AG04450 (cell line): ENCODE measurements around the gene VSTM1. TPM values are rescaled to one million over a fixed set of nuclear protein-coding genes. Genes with fewer than 3 reads are reported as not detected.

Source experiments
- CTCF ChIA-PET: fragments of 300-600, 350-600 bp; formaldehyde crosslinking; extraction: SDS; loops from one replicate; lab custom pipeline; 2022; ENCODE audit warnings: antibody characterized with exemption, inconsistent platforms; lab: Charles Lee
- POLR2A ChIA-PET: fragments of 350-600 bp; formaldehyde crosslinking; extraction: SDS; loops from one replicate; lab custom pipeline; 2021; ENCODE audit warnings: antibody characterized with exemption, inconsistent platforms; lab: Yijun Ruan, JAX
- DNase-seq: peaks from one replicate; pipeline ENCODE4 v3.0.0-alpha.2; 2011; ENCODE audit warnings: low read depth, low spot score
- H3K27ac ChIP-seq: one replicate; pipeline ENCODE4 v1.5.1; 2012; ENCODE audit warnings: low read depth, low read length, control low read depth
- H3K27me3 ChIP-seq: one replicate; pipeline ENCODE4 v1.6.0; 2012; ENCODE audit warnings: low read length; ENCODE audit not compliant: control insufficient read depth, insufficient read depth
- H3K4me3 ChIP-seq: 2 replicates; pipeline ENCODE4 v1.5.1; 2011; ENCODE audit warnings: mild to moderate bottlenecking, low read depth, low read length, control low read depth
- H3K9me3 ChIP-seq: 2 replicates; pipeline ENCODE4 v1.5.1; 2012; ENCODE audit warnings: low read length; ENCODE audit not compliant: control insufficient read depth, insufficient read depth
- CTCF ChIP-seq: IDR thresholded peaks from 2 replicates; pipeline ENCODE4 v1.5.1; 2011; ENCODE audit warnings: low read depth, low read length, control low read depth, inconsistent platforms
- polyA plus RNA-seq: library from polyadenylated mRNA; depleted of rRNA; stranded (reverse); fragments of >200 nt; gene quantifications from 2 replicates; pipeline ENCODE4 v1.2.3, GENCODE V29; 2011

The VSTM1 gene
- polyA plus RNA-seq, 1 experiment = not detected

- Histone ChIP-seq H3K27ac (peak overlapping the region; percentile 11), H3K27me3 (no peaks in the 10 kb centered on the region), H3K9me3 (peaks cover 17% of the 10 kb centered on the region), H3K4me3 (peak overlapping the region; percentile 46)
- CTCF ChIA-PET = interaction anchor here (0.5 to 2.3 kb wide), 7 partner anchors 59 to 302 kb away, joined by 3 to 10 read pairs (median 4); no protein-coding TSS in a partner anchor
- TF ChIP-seq CTCF = no peak
- no peak for DNase-seq
- POLR2A ChIA-PET = interaction anchor here (0.9 to 2.1 kb wide), 4 partner anchors 20 to 227 kb away, joined by 3 to 18 read pairs (median 8); partner anchors contain the start of genes CNOT3, PRPF31, RPS9 and TFPT
These were observed 31.6 kb upstream of the VSTM1 start for GRCh38 chr19:54095136-54095858.

DNA sequence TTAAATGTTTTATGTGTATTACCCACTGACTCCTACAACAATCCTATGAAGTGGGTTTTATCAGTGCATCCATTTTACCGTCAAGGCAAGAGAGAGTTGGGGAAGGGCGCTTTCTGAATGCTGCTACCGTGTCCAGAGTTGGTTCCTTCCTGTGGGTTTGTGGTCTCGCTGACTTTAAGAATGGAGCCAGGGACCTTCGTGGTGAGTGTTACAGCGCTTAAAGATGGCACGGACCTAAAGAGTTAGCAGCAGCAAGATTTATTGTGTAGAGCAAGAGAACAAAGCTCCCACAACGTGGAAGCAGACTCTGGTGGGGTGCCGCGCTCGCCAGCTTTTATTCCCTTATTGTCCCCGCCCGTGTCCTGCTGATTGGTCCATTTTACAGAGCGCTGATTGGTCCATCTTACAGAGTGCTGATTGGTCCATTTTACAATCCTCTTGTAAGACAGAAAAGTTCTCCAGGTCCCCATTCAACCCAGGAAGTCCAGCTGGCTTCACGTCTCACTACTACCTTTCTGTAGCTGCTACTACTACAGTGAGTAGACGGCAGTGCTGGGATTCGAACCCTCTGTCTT lies 30.8 kb upstream of the VSTM1 start:
- no peak for TF ChIP-seq CTCF
- Histone ChIP-seq H3K27ac (no peak overlapping the region), H3K4me3 (no peak overlapping the region), H3K27me3 (no peaks in the 10 kb centered on the region), H3K9me3 (peaks cover 17% of the 10 kb centered on the region)
- ChIA-PET POLR2A (no interaction called here), CTCF (interaction anchor here (1.4 kb wide), 1 partner anchor 71 kb away, joined by 4 read pairs; no protein-coding TSS in a partner anchor)
- DNase-seq = no peak

- no peak for DNase-seq
- TF ChIP-seq CTCF = no peak
- no peaks in the 10 kb centered on the region for H3K27me3 ChIP-seq
- no peak overlapping the region for H3K27ac ChIP-seq
- H3K9me3 ChIP-seq = peaks cover 11% of the 10 kb centered on the region
- POLR2A ChIA-PET = no interaction called here
- H3K4me3 ChIP-seq = no peak overlapping the region
- CTCF ChIA-PET = interaction anchor here (0.7 kb wide), 1 partner anchor 306 kb away, joined by 8 read pairs; no protein-coding TSS in a partner anchor
These were observed 20.7 kb upstream of the VSTM1 start for GRCh38 chr19:54084410-54084809.

DNA sequence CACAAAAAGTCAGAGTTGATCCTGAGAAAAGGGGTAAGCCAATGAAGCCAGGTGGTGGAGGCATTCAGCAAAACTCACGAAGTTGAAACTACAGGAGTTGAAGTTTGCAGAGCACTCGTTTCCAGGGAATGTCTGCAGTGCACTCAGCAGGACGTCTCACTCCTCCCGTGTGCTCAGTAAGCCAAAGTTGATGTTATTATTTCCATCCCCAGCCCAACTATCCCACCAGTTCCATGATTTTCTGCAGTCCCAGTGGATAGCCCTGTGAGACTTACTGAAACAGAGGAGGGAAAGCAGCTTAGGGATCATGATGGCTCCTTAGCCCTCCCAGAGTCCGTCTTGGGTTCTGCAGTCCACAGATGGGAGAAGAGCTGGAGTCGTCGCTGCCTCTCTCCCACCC lies 17.3 kb upstream of the VSTM1 start, which contains the start of gene TARM1:
TARM1 (minus strand) TSS at position 334 of the 400 bp plus-strand sequence; CDS start at position 309, 25 bp downstream.
- no peak for DNase-seq
- CTCF ChIA-PET = no interaction called here
- TF ChIP-seq CTCF = no peak

GRCh38 chr19:54077334-54077733 lies 13.6 kb upstream of the VSTM1 start:
- H3K27ac ChIP-seq = no peak overlapping the region
- H3K4me3 ChIP-seq = no peak overlapping the region
- H3K9me3 ChIP-seq = peaks cover 7% of the 10 kb centered on the region
- TF ChIP-seq CTCF = no peak
- no peaks in the 10 kb centered on the region for H3K27me3 ChIP-seq
- ChIA-PET POLR2A (no interaction called here), CTCF (no interaction called here)
- DNase-seq = no peak

More for the DNA sequence above, 17.3 kb upstream of the VSTM1 start, which contains the start of gene TARM1:
- Histone ChIP-seq H3K27ac (no peak within 1 kb of the TSS), H3K27me3 (no peaks in the 10 kb centered on the region), H3K9me3 (peaks cover 11% of the 10 kb centered on the region), H3K4me3 (no peak within 1 kb of the TSS)
- POLR2A ChIA-PET = no interaction called here
